Fibroblast of skin of back (primary cell): Measurements from ENCODE around the gene REXO4.

ENCODE experiments used
- DNase-seq: peaks from one replicate; pipeline ENCODE4 v3.0.0-alpha.2; 2013

Gene REXO4

DNA sequence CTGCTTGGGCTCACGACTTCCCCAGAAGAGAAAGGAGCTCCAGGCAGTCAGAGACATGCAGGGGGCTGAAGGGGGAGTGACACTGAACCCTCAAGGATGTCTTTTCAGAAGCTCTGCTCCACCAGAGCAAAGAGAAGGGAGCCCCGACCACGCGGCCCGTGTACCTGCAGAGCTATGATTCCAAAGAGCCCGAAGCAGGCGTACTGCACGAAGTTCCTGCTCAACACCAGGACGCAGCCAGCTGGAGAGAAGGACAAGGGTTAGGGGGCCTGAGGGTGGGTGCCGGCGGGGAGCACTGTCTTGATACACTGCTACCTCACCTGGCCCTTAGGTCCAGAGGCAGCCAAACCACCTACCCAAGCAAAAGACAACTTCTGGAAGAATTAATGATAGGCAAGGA is 51.4 kb downstream of the REXO4 start:
- no peak for DNase-seq

DNA sequence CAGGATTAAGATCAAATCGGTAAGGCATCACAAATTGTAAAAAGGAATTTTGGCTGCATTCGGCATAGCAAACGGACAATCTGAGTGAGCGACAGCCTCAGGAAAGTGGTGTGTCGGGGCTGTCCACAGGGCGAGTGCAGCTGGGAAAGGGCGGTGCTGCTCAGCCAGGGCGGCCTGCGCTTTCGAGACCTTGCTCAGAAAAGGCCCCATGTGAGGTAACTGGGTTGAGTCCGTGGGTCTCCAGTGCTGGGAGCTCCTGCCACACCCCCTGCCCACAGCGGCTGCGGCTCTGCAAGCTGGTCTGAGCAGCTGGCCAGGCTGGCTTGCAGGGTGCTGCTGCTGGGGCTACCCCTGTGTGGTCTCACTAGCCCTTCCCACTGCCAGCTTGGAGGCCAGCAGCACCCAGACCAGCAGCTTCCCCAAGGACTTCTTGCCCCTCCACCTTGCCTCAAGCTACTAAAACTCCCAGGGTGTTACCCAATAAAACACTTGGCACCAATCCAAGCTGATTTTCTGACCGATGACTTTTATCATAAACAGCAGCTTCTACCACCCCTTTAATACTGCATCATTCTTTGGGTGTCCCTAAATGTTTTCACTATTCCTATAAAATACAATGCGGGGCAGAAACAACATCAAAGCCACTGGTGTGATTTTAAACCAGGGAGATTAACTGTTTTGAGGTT is 55.3 kb downstream of the REXO4 start:
- no peak for DNase-seq

DNA sequence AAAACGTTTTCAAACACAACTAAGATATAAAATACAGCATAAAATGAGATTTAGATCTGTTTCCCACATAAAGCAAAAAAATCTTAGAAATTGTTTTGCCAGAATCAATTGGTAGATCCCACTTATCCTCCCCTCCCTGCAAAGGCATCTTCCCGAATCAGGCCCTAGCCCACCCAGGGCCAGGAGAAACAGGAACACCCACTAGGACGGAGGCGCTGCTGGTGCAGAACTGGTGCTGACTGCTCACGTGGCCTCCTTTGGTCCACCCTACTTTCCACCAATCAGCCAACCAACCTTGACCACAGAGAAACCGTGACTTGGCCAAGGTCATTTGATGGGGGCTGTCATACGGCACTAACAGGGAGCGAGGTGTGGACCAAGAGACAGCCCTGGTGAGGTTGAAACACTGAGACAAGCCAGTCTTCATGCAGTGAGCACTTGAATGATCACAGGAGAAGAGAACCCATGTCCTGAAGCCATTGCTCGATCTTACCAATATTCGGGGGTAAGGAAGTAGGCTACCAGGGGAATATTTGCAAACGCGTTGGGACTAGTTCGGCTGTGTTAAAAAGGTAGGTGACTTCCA is 56.2 kb downstream of the REXO4 start:
- DNase-seq: no peak

- no peak for DNase-seq
These were observed 57.1 kb downstream of the REXO4 start for GRCh38 chr9:133360400-133361393.

DNA sequence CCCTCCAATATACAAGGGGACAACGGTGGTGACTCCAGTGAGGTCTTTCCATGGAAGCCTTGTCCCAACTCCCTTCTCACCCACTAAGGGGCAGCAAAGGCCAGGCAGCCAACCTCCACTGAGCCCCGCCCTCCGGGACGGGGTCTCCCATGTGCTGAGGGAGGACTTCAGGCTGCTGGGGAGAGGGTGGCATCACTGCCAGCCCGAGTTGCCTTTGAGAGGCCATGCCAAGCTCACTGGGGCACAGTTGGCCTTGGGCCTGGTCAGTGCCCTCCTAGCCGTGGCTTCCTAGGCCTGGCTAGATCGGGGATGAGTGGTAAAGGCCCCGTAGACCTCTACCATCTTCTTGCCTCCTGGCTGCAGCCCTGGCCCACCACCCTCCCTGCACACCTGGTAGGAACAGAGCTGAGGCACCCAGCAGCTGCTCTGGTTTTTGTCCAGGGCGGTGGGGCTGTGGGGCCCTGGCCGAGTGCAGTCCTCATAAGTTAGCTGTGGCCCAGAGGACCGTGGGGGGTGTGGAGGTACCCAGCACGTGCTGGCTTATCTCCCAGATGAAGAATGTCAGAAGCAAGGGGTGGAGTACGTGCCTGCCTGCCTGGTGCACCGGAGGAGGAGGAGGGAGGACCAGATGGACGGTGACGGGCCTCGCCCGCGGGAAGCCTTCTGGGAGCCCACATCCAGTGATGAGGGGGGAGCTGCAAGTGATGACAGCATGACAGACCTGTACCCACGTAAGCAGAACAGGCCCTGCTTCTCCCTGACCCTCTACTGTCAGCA is 58.2 kb downstream of the REXO4 start:
- peak; percentile 25 for DNase-seq

DNA sequence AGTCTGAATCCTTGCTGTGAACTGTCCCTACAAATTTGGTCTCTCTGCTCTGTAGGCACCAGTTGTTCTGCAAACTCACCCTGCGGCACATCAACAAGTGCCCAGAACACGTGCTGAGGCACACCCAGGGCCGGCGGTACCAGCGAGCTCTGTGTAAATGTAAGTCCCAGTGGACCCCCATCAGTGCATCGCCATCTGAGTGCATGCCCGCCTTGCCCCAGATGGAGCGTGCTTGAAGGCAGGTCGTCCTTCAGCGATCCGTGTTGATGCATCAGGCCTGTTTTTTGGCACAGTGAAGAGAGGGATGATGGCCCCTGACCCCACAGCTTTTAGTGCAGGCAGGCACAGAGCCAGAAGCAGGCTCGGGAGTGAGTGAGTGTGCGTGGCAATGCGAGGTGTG is 60.2 kb downstream of the REXO4 start:
- no peak for DNase-seq

DNA sequence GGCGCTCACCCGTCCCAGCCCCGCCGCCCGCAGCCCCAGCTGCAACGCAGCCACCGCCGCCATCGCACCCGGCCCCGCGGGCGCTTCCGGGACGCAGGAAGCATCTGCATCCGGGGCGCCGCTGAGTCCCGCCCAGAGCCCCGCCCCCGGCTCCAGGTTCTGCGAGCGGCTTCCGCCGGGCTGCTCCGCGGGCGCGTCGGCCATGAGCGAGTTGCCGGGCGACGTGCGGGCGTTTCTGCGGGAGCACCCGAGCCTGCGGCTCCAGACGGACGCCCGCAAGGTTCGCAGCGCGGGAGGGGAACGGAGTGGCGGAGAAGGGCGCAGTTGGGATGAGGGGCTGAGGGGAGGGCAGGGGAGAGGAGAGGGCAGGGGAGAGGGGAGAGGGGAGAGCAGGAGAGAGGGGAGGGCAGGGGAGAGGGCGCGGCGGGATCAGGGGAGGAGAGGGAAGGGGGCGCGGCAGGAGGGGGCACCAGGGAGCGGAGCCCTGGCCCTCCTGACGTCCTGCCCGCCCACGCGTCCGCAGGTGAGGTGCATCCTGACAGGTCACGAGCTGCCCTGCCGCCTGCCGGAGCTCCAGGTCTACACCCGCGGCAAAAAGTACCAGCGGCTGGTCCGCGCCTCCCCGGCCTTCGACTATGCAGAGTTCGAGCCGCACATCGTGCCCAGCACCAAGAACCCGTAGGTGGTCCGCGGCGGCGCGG is 61.3 kb downstream of the REXO4 start, which contains the start of the genes SURF1 and SURF2:
TSS of gene SURF1 (minus strand) at position 97 of the 701 bp plus-strand sequence. CDS start at position 63, 34 bp downstream.
TSS of gene SURF2 (plus strand) at position 160 of the 701 bp plus-strand sequence. CDS start at position 203, 43 bp downstream.
- peak; percentile 81 for DNase-seq
